Sciatic nerve (tissue), 2 donors: Measurements from ENCODE around the gene COG8. TPM values are rescaled to one million over a fixed set of nuclear protein-coding genes. Genes with fewer than 3 reads are reported as not detected.

Experiments used
- ATAC-seq: fragments of 200-7000 bp; cut with Tn5 transposase; one replicate; pipeline ENCODE4 v1.9.1; 2020; ENCODE audit warnings: mild to moderate bottlenecking, moderate library complexity
- DNase-seq: peaks from one replicate; pipeline ENCODE4 v3.0.0-alpha.2; 2020; ENCODE audit warnings: low spot score
- intact Hi-C: fragments of 100-400 bp; cut with DNase I; formaldehyde crosslinking; loops from one replicate; pipeline ENCODE4 v1.14.2; 2022
- total RNA-seq: library from RNA; stranded (reverse); fragmentation: NEBNext Ultra II Directional; extraction: Animal tissue kit (Norgen Biotek cat#: 25700); gene quantifications from one replicate; pipeline ENCODE4 v1.2.1, GENCODE V29; 2021
- donor health status: DM: no; HTN: no; CAD: no.
- donor health status: DM: no; HTN: no; CAD: no.

COG8 gene
- total RNA-seq, 1 donor from 2014 or later = 36.4 TPM

DNA sequence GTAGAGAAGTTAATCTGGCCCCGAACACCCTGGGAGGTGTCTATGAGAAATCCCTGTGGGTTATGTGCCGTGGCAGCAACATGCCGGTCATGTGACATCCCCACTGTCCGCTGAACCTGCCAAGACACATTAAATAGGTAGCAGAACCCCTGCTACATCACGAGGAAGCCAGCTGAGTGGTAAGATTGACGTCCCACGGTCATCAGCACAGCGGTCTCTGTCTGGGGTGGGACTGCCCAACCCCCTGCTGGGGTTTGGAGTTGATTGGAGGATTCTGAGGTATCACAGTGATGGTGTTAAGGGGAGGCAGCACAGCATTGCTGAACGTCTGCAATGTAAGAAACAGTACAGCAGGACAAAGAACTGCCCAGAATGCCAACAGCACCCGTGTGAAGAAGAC, 10.2 kb upstream of the COG8 start:
- DNase-seq = no peak
- ATAC-seq = no peak
- intact Hi-C loops = no loop called here

DNA sequence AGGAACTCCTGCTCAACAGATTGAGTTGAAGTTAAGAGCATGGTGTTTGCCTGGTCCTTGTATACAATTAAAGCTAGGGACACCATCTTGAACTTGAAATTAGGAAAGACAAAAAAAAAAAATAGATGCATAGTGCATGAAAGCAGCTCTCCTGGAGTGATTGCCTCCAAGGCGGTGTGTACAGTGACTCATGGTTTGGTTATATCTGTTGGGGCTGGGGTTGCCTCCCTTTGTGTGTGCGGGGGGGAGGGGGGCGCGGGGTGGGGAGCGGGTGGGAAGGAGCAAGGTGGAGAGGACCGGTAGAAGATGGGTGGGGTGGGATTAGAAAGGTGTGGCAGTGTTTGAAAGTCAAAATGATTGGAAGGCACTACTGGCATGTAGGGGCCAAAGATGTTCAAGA, 8.9 kb upstream of the COG8 start:
- DNase-seq (no peak), ATAC-seq (no peak)
- intact Hi-C loops = no loop called here

DNA sequence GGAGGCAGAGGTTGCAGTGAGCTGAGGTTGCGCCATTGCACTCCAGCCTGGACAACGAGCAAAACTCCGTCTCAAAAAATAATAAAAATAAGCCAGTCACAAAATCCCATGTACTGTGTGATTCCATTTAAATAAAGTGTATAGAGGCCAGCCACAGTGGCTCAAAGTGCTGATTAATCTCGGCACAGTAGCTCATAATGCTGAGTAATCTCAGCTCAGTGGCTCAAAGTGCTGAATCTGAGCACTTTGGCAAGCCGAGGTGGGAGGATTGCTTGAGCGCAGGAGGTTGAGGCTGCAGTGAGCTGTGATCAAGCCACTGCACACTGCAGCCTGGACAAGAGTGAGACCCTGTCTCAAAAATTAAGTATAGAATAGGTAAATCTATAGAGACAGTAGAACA, 7.3 kb upstream of the COG8 start:
- no peak for DNase-seq
- ATAC-seq = no peak
- intact Hi-C loops = no loop called here

DNA sequence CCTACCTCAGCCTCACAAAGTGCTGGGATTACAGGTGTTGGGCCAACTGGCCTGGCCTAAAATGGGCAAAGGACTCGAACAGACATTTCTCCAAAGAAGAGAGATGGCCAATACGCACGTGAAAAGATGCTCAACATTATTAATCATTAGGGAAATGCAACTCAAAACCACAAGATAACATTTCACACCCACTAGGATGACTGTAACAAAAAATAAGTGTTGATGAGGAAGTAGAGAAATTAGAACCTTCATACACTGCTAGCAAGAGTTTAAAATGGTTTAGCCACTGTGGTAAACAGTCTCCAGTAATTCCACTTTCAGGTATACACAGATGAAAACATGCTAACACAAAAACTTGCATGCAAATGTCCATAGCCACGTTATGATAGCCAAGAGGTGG, 6.6 kb upstream of the COG8 start:
- ATAC-seq (no peak), DNase-seq (no peak)
- intact Hi-C loops = no loop called here

DNA sequence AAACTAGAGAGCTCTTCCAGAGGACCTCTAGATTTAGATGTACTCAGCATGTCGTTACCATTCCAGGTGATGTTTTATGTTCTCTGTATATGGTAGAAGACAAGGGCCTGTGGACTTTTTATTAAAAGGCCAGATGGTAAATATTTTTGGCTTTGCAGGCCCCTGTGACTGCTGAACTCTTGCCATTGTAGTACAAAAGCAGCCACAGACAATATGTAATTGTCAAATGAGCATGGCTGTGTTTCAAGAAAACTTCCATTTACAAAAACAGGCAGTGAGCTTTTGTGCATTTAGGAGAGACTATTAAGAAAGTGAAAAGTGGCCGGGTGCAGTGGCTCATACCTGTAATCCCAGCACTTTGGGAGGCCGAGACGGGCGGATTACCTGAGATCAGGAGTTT, 4.8 kb upstream of the COG8 start:
- intact Hi-C loops = no loop called here
- DNase-seq = no peak
- no peak for ATAC-seq

DNA sequence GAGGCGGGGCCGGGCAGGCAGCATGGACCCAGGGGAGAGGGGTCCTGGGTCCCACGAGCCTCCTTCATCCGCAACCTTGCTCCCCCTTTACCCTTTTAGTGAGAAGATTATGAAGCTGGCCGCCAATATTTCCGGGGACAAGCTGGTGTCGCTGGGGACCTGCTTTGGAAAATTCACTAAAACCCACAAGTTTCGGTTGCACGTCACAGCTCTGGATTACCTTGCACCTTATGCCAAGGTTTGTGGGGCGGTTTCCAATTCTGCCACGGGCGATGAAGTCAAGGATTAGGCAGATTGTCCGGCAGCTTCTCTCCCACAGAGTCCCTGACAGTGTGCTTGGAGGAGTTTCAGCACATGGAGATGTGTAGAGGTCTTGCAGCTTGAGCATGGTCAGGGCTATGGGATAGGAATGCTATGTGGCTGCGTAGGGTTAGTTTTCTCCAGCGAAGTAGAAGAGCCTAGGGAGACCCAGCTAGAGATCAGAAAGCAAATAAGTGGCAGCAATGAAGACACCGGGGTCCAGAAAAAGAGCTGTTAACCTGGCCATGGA, 806 bp upstream of the COG8 start:
- intact Hi-C loops = no loop called here
- DNase-seq = no peak
- ATAC-seq = no peak

DNA sequence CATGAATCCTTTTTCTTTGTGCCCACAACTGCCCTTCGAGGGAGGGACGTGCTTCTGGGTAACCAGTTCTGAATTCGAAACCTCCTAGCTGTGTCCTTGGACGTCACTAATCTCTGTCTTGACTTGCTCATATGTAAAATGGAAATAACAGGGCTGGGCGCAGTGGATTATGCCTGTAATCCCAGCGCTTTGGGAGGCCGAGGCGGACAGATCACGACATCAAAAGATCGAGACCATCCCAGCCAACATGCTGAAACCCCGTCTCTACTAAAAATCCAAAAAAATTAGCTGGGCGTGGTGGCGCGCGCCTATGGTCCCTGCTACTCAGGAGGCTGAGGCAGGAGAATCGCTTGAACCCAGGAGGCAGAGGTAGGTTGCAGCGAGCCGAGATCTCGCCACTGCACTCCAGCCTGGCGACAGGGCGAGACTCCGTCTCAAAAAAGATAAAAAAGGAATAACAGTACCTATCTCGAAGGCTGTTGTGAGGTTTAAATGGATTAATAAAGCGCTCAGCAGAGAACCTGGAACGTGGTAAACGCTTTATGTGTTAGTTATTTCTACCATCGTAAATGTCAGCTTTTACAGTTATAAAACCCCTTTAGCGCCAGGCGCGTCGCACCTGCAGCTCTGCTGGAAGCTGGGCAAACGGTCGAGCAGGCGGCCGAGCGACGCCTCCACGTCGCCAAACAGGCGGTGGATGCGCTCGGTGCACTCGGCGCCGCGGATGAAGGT, 641 bp downstream of the COG8 start:
- ATAC-seq (no peak), DNase-seq (no peak)
- intact Hi-C loops = no loop called here

DNA sequence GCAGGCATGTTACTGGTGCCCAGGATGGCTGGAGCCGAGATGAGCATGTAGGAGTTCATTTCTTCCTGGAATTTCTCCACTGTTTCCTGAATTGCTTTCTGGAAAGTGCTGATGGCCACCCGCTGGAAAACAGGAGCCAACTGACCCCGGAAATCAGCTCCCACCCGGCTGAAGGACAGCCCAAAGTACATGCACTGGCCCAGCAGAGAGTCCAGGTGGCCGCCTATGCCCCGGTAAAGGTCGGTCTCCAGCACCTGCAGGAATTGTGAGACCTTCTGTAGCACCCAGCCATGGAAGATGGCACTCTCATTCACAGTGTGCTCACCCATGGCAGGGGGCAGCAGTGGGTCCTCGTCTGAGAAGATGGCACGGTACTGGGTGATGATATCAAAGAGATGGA, 4.7 kb downstream of the COG8 start:
- peak; percentile 22 for DNase-seq
- no peak for ATAC-seq
- intact Hi-C loops = no loop called here

DNA sequence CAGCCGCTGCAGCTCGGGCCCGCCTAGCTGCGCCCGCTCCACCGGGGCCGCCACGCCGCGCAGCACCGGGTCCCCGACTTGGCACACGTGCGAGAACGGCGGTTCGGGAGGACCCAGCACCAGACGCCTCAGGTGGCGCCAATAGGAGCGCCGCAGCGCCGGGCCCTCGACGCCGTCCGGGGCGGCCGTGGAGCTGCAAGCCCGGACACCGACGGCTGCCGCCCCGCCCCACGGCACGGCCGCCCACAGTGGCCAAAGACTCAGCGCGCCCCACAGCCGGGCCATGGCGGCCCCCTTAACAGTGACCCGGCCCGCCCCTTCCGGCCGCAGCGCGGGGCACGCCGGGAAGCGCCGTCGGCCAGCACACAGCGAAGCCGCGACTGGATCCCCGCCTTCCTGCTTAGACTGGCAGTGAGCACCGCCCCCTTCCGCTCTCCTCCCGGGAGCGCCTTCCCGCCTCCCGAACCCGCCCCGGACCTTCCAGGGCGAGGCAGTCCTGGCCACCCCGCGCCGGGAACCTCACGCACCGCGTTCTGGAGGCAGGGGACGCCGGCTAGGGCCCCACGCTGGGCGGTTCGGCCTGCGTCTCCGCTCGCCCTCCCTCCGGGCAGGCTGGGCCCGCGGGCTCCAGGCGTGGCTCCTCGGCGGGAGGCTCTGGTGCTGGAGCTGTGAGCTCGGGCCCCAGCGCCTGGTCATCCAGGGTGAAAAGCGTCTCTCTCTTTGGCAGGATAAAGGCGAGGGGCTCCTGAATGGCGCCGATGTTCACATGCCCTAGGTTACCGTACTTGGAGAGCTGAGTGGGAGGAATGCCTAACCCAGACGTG, 8.9 kb downstream of the COG8 start, which contains the start of gene PDF:
TSS of gene PDF (minus strand) at position 303 of the 824 bp plus-strand sequence. CDS start at position 285, 18 bp downstream.
- peak; percentile 96 for DNase-seq
- intact Hi-C loops = no loop called here
- ATAC-seq = peak; percentile 99

DNA sequence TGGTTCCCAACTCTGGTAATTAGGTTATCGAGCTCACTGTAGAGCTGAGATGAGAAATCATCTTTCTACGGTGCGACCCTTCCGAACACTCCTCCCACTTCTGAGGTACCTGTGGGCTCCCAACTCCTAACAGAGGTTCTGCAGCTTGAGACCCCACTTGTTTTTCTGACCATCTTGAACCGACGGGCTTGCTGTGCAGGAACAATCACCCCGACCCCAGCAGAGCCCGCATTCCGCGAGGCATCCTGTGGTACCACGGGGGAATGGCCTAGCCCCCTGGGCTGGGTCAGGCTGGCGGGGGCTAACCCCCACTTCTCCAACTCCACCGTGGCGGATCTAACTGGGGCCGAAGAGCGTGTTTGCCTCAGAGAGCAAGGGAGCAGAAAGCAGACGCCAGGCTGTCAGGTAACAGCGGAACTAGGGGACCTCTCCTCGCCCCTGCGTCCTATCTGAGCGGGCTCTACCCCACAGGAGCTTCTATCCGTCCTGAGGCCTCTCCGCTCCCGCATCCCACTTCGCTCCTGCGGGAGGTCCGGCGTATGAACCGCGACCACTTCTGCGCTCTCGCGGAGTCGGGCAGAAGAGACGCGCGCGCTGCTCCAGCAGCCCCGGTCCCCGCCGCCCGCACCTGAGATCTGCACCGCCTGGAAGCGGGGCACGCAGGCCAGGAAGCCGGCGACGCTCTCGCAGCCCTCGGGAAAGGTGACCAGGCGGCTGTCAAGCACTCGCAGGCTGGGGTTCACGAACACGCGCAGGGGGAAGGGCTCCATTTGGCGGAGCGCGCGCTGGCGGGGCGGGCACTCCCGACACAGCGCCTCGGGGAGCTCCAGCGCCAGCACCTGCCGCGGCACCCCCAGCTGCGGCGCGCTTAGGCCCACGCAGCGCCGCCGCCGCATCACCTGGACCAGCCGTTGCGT, 9.7 kb downstream of the COG8 start:
- intact Hi-C loops = no loop called here
- DNase-seq (peak; percentile 61), ATAC-seq (no peak)

DNA sequence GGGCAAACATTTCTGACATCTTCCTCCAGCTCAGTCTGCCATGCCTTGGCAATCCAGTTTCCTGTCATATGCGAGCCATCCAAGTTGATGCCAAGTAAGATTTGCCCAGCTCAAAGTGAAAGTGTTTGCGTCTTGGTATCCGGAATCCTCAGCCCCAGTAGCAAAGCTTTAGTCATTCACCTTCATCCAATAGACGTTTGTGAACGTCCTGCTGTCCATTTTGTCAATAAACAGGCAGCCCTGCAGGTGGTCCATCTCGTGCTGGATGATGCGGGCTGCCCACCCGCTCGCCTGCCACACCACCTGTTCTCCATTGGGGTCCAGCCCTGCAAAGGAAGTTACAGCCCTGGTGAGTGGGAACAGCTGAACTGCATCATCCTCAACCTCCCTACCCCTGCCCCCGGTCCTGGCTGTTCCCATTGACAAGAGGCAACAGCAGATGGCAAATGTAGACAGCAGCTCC, 10.5 kb downstream of the COG8 start:
- no peak for ATAC-seq
- intact Hi-C loops = no loop called here
- peak; percentile 52 for DNase-seq

DNA sequence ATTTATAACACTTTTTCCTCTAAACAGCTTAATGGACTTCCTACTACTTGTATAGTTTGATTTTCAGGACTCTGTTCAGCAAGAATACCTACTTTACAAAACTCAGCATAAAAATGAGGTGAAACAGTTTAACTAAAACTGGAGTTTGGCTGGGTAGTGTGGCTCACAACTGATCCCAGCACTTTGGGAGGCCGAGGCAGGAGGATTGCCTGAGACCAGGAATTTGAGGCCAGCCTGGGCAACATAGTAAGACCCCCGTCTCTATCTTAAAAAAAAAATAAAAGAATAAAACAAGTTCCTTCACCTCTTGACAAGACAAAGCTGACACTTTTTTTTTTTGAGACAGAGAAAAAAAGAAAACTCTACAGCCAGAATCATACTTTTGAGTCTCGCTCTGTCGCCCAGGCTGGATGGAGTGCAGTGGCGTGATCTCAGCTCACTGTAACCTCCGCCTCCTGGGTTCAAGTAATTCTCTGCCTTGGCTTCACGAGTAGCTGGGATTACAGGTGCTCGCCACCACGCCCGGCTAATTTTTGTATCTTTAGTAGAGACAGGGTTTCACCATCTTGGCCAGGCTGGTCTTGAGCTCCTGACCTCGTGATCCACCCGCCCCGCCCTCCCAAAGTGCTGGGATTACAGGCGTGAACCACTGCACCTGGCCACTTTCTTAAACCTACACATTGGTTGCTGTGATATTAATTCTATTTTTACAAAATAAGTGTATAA, 11.6 kb downstream of the COG8 start:
- intact Hi-C loops = no loop called here
- ATAC-seq (no peak), DNase-seq (no peak)

DNA sequence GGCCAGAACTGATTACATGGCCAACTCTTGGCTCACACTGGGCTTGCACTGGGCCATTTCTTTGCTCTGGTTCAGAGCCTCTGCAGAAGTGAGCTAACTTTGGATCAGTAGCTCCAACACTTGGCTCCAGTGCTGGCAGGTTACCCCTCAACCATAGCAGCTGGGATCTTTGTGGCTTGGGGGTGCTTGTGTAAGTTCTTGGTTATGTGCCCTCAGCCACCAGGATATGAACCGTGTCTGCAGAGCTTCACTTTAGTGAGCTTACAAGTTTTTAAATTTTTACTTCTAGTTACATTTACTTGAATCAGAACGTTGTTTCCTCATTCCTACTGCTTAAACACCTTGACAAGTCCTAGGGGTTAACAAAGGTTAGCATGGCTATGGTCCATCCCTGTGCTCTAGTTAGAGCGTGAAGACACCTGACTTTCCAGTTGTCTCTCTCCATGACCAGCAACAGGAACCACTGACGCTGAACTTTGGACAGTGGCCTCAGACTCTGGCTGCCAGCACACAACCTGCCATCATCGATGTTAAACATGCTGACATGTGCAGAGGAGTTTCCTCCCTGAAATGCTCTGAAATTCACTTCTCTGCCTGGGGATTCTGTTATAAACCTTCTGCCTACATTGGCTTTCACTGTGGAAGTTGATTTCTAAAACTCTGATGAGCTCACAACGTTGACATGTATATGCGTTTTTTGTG, 13.0 kb downstream of the COG8 start:
- intact Hi-C loops = no loop called here
- no peak for ATAC-seq
- DNase-seq = no peak

DNA sequence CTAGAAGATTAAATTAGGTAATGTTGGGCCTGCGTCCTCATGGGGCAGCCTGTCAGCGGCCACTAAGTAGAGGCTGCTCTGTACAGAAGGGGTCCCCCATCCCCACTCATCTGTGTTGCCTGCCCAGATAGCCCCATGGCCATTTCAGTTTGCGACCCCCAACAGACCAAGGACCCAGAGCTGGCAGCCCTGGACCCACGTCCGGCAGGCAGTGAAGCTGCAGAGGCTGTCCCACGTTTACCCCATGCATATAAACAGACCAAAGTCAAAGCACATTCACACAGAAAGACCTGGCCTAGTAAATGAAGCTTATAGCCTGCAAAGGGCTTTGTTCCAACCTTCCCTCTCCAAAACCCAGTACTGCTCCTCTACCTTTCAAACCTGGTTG, 13.6 kb downstream of the COG8 start:
- no peak for ATAC-seq
- DNase-seq = peak; percentile 46
- intact Hi-C loops = no loop called here

DNA sequence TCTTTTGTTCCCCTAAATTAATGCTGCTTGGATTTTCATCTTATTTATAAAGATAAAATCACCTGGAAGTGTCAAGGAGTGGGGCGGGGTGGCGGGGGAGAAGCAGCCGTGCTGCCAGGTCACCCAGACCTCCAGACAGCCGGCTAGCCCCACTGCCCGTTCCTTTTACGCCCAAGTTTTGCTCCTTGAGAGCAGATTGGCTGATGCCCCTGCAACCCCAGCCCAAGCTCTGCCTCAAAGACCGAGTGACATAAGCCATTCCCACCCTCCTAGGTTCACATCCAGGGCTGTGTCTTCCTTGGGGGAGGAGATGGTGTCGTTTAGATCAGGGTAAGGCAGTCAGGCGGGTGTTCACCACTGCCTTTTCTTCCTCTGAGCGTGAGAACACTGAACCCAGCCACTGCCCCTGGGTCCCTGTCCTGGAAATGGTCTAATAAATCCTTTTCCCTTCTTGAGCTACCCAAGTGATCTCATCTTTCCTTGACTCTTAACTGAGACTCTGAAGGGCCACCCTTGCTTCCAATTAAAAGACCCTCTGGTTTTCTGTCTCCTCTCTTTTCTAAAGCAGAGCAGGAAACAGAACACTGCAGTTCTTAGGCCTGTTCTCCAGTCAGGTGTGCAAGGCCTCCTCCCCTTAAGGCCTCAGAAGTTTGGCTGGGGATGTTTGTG, 14.6 kb downstream of the COG8 start:
- intact Hi-C loops = no loop called here
- ATAC-seq = no peak
- DNase-seq = no peak

DNA sequence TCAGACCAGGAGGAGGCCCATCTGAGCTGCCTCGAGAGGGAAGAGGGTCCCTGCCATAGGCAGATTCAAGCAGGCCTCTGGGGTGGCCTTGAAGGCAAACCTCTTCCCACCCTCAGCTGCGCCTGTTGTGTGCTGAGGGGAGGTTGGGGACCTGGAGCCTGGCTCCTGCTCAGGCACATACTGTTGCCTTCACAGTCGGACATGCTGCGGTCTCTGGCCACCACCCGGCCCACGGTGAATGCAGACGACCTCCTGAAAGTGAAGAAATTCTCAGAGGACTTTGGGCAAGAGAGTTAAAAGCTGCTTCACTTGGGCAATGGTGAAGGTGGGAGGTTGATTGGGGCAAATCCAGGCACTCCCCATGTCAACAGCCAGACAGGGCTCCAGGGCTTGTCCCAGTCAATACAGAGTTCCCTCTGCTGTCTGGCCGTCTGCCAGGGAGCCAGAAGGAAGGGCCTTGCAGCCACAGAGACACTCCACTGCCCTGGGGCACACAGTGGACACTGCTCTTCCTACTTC, 15.3 kb downstream of the COG8 start:
- ATAC-seq (peak; percentile 59), DNase-seq (peak; percentile 82)
- intact Hi-C loops = no loop called here

DNA sequence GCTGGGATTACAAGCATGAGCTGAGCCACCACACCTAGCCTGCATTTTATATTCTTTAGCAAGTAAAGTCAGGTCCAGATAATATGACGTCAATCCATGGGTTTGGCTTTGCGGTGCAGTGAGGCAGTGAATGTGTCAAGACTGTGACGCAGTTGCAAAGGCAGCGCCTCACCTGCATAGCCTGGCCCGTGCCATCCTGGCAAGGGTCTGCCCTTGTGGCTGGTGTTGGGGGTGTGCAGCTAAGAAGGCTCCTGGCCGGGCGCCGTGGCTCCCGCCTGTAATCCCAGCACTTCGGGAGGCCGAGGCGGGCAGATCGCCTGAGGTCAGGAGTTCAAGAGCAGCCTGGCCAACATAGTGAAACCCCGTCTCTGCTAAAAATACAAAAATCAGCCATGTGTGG, 15.9 kb downstream of the COG8 start:
- intact Hi-C loops = no loop called here
- ATAC-seq (no peak), DNase-seq (no peak)
